GM23338 (cell line): ENCODE measurements around the gene GLOD5.

ENCODE experiments used
- CREB1 ChIP-seq: fragments of 250-450 bp; sonication (Bioruptor Pico); IDR thresholded peaks from 2 replicates; pipeline ENCODE4 v1.5.0; 2020; ENCODE audit warnings: low read depth, mild to moderate bottlenecking, moderate library complexity
- CTCF ChIP-seq, 2 experiments: fragments of 200-600 bp in 1 of 2; sonication (generic) in 1 of 2; conservative IDR thresholded peaks; 2 replicates each; pipeline versions ENCODE4 v1.5.1 to v1.6.1; 2016 to 2017; ENCODE audit warnings: antibody characterized with exemption in 2 of 2, low read depth in 2 of 2, mild to moderate bottlenecking in 2 of 2, moderate library complexity in 1 of 2
- EZH2 ChIP-seq: fragments of 200-600 bp; sonication (generic); IDR thresholded peaks from one replicate; pipeline ENCODE4 v1.8.0; 2017; ENCODE audit warnings: antibody characterized with exemption, mild to moderate bottlenecking, low read depth; ENCODE audit not compliant: unreplicated experiment
- EZH2phosphoT487 ChIP-seq: fragments of 200-600 bp; sonication (generic); IDR thresholded peaks from one replicate; pipeline ENCODE4 v1.8.1; 2018; ENCODE audit warnings: antibody characterized with exemption; ENCODE audit not compliant: unreplicated experiment
- JUNB ChIP-seq: IDR thresholded peaks from one replicate; pipeline ENCODE4 v1.6.1; 2016; ENCODE audit warnings: antibody characterized with exemption; ENCODE audit not compliant: unreplicated experiment
- POLR2AphosphoS5 ChIP-seq: IDR thresholded peaks from 2 replicates; pipeline ENCODE4 v1.6.1; 2016; ENCODE audit warnings: antibody characterized with exemption, low read depth
- REST ChIP-seq: IDR thresholded peaks from one replicate; pipeline ENCODE4 v1.6.1; 2018; ENCODE audit warnings: antibody characterized with exemption; ENCODE audit not compliant: unreplicated experiment
- STAT1 ChIP-seq: IDR thresholded peaks from one replicate; pipeline ENCODE4 v1.6.1; 2016; ENCODE audit warnings: antibody characterized with exemption; ENCODE audit not compliant: unreplicated experiment
- ZNF114 ChIP-seq: fragments of 250-450 bp; sonication (Bioruptor Pico); IDR thresholded peaks from 2 replicates; pipeline ENCODE4 v1.5.0; 2020; ENCODE audit warnings: mild to moderate bottlenecking, moderate library complexity

- TF ChIP-seq CTCF (conservative IDR thresholded peaks at IDR 0.05; ENCODE audit: low read depth in 2 of 2) (peak; percentile 46 to 79), EZH2 (no peak), REST (no peak), JUNB (no peak), POLR2AphosphoS5 (no peak), ZNF114 (CRISPR knock-in tag) (no peak), EZH2phosphoT487 (no peak), STAT1 (no peak), CREB1 (CRISPR knock-in tag) (no peak)
These were observed at the start of gene GLOD5 for GRCh38 chrX:48761674-48762471.
